GM12878 (cell line): ENCODE data around the gene PALLD. TPM values are rescaled to one million over a fixed set of nuclear protein-coding genes. Genes with fewer than 3 reads are reported as not detected.

Source experiments
- ATAC-seq: fragments of 200-7000 bp; cut with Tn5 transposase; 3 replicates; pipeline ENCODE4 v1.9.1; 2020; ENCODE audit warnings: mild to moderate bottlenecking, moderate library complexity
- BruUV-seq: library from RNA; stranded (reverse); fragments of 400-500 nt; replicated peaks from 2 replicates; lab custom pipeline; 2021; lab: Mats Ljungman, UMichigan
- CTCF ChIA-PET: fragments of 300-600 bp; sonication (Branson Sonifier 250); formaldehyde crosslinking; extraction: SDS; loops from one replicate; lab custom pipeline; 2021; ENCODE audit warnings: inconsistent platforms; lab: Yijun Ruan, JAX
- POLR2A ChIA-PET: fragments of 350-600 bp; formaldehyde crosslinking; extraction: SDS; loops from one replicate; lab custom pipeline; 2021; ENCODE audit warnings: inconsistent platforms; lab: Charles Lee
- RAD21 ChIA-PET: fragments of 300-600 bp; sonication (Branson Sonifier 250); formaldehyde crosslinking; loops from one replicate; lab custom pipeline; 2023; ENCODE audit warnings: antibody characterized with exemption; ENCODE audit not compliant: unreplicated experiment; lab: Charles Lee
- SMC1A ChIA-PET: fragments of 300-600 bp; sonication (Branson Sonifier 250); formaldehyde crosslinking; loops from one replicate; lab custom pipeline; 2023; ENCODE audit not compliant: unreplicated experiment, uncharacterized antibody; lab: Charles Lee
- DNase-seq: peaks from one replicate; pipeline ENCODE4 v3.0.0-alpha.2; 2011; ENCODE audit warnings: low read depth, low spot score
- FAIRE-seq: peaks from 3 replicates; lab custom pipeline; 2011; peaks lifted over from hg19 to GRCh38; lab: Jason Lieb, UNC
- H2AFZ ChIP-seq: 2 replicates; pipeline ENCODE4 v1.6.0; 2011; ENCODE audit warnings: low read depth, low read length, control low read depth; ENCODE audit not compliant: control insufficient read depth
- H3K27ac ChIP-seq: 2 replicates; pipeline ENCODE4 v1.5.1; 2011; ENCODE audit warnings: control low read depth; ENCODE audit not compliant: control insufficient read depth, insufficient read depth
- H3K27me3 ChIP-seq, 2 experiments: replicated peaks in 1 of 2; 2 replicates each; pipeline versions ENCODE4 v1.6.0 to v1.6.1; 2011; ENCODE audit warnings: low read length in 1 of 2; ENCODE audit not compliant: control insufficient read depth in 2 of 2, insufficient read depth in 2 of 2
- H3K36me3 ChIP-seq, 2 experiments: 2 replicates each; pipeline ENCODE4 v1.5.1; 2011; ENCODE audit warnings: low read length in 1 of 2; ENCODE audit not compliant: control insufficient read depth in 2 of 2, insufficient read depth in 2 of 2
- H3K4me1 ChIP-seq: 2 replicates; pipeline ENCODE4 v1.6.1; 2011; ENCODE audit warnings: mild to moderate bottlenecking, low read length, moderate library complexity, mixed read lengths; ENCODE audit not compliant: control insufficient read depth, insufficient read depth
- H3K4me2 ChIP-seq: 2 replicates; pipeline ENCODE4 v1.6.0; 2011; ENCODE audit warnings: control low read depth; ENCODE audit not compliant: control insufficient read depth, insufficient read depth
- H3K4me3 ChIP-seq: fragments of 200-600 bp; sonication (generic); 2 replicates; pipeline ENCODE4 v1.5.1; 2016
- H3K79me2 ChIP-seq: 2 replicates; pipeline ENCODE4 v1.6.0; 2011; ENCODE audit warnings: low read length; ENCODE audit not compliant: control insufficient read depth, insufficient read depth
- H3K9ac ChIP-seq: 2 replicates; pipeline ENCODE4 v1.8.0; 2011; ENCODE audit warnings: low read length, control low read depth, mixed read lengths; ENCODE audit not compliant: control insufficient read depth, insufficient read depth
- H3K9me3 ChIP-seq: replicated peaks from 3 replicates; pipeline ENCODE4 v1.5.1; 2011; ENCODE audit warnings: mild to moderate bottlenecking, low read length; ENCODE audit not compliant: control insufficient read depth, insufficient read depth
- H4K20me1 ChIP-seq: 2 replicates; pipeline ENCODE4 v1.6.0; 2011; ENCODE audit not compliant: control insufficient read depth, insufficient read depth
- BCL3 ChIP-seq: IDR thresholded peaks from 2 replicates; pipeline ENCODE4 v1.6.1; 2011; ENCODE audit warnings: borderline replicate concordance, low read depth, mild to moderate bottlenecking, moderate library complexity, low read length; ENCODE audit not compliant: insufficient read depth, poor library complexity, severe bottlenecking
- CBX5 ChIP-seq: sonication (generic); IDR thresholded peaks from 2 replicates; pipeline ENCODE4 v1.6.1; 2016; ENCODE audit warnings: low read depth, moderate library complexity, mild to moderate bottlenecking, inconsistent platforms
- EZH2 ChIP-seq: IDR thresholded peaks from 2 replicates; pipeline ENCODE4 v1.6.1; 2012; ENCODE audit warnings: low read depth, mild to moderate bottlenecking, control low read depth, inconsistent platforms, low read length, borderline replicate concordance; ENCODE audit not compliant: control insufficient read depth
- IRF5 ChIP-seq: fragments of 450-650 bp; IDR thresholded peaks from 2 replicates; pipeline ENCODE4 v1.6.1; 2017; ENCODE audit warnings: borderline replicate concordance
- PBX3 ChIP-seq: IDR thresholded peaks from 2 replicates; pipeline ENCODE4 v1.6.1; 2011; ENCODE audit warnings: mild to moderate bottlenecking, low read depth, low read length, moderate library complexity; ENCODE audit not compliant: insufficient replicate concordance
- REST ChIP-seq: IDR thresholded peaks from 2 replicates; pipeline ENCODE4 v1.6.1; 2012; ENCODE audit warnings: mild to moderate bottlenecking, low read depth, low read length
- TBL1XR1 ChIP-seq: IDR thresholded peaks from 2 replicates; pipeline ENCODE4 v1.6.1; 2012; ENCODE audit warnings: low read depth, low read length, improper control_type of control experiment
- ZBTB33 ChIP-seq: fragments of 450-650 bp; IDR thresholded peaks from 2 replicates; pipeline ENCODE4 v1.6.1; 2017; ENCODE audit warnings: mild to moderate bottlenecking
- ZNF217 ChIP-seq: fragments of 450-650 bp; IDR thresholded peaks from 2 replicates; pipeline ENCODE4 v1.6.1; 2017; ENCODE audit warnings: antibody characterized with exemption, mild to moderate bottlenecking
- WGBS: methylation state at CpG from one replicate; pipeline ENCODE4 v1.1.6; 2016; ENCODE audit warnings: low lambda C conversion rate; ENCODE audit not compliant: insufficient replicate concordance, insufficient coverage; ENCODE audit errors: missing lambda C conversion rate; 5-methylcytosine and 5-hydroxymethylcytosine counted together
- in situ Hi-C: fragments of 300-500 bp; cut with MboI; formaldehyde crosslinking; loops from 9 replicates; pipeline ENCODE4 v1.14.3; 2018; ENCODE audit warnings: mixed read lengths
- intact Hi-C: fragments of 100-400 bp; cut with micrococcal nuclease; formaldehyde crosslinking; loops from one replicate; pipeline ENCODE4 v1.14.2; 2022; ENCODE audit not compliant: unreplicated experiment
- polyA plus RNA-seq, 11 experiments: library from polyadenylated mRNA; depleted of rRNA in 4 of 11; unstranded in 6 of 11; stranded (reverse) in 5 of 11; fragments of >200 nt; fragmentation: Nextera tagmentation in 4 of 11; fragmentation: Illumina TruSeq in 1 of 11; extraction: Ambion mirVana in 4 of 11; extraction: Trizol in 1 of 11; gene quantifications; 1 replicate in 1 of 11; 2 replicates in 10 of 11; pipeline versions ENCODE4 v1.2.1 to v1.2.3, GENCODE V29; 2011 to 2016; ENCODE audit warnings: inconsistent platforms in 2 of 11, missing spikeins in 2 of 11, low read depth in 1 of 11
- total RNA-seq, 4 experiments: library from RNA; depleted of rRNA in 3 of 4; stranded (reverse); fragments of >200 nt in 3 of 4; fragmentation: Illumina TruSeq in 1 of 4; extraction: Trizol in 1 of 4; gene quantifications; 2 replicates each; pipeline versions ENCODE4 v1.2.1 to v1.2.3, GENCODE V29; 2013 to 2021

Gene PALLD
- total and polyA plus RNA-seq, 10 of the 15 experiments (the other 5 are each of a cell fraction or from before 2014, with no cell fraction given) = 1.0 to 7.7 (median 1.7) TPM

GRCh38 chr4:168917138-168917779 lies 420.4 kb downstream of the PALLD start (continued):
- no peak for TF ChIP-seq IRF5

- H3K79me2 ChIP-seq = no peaks in the 10 kb centered on the region
- no peaks in the 10 kb centered on the region for H3K4me1 ChIP-seq
- no peak overlapping the region for H3K4me3 ChIP-seq
- FAIRE-seq (no peak), ATAC-seq (no peak), DNase-seq (no peak)
- no TSS peak for BruUV-seq
- ChIA-PET POLR2A (no interaction called here), RAD21 (interaction anchor here (0.9 to 11.2 kb wide), 7 partner anchors 90 to 736 kb away, joined by 3 to 116 read pairs (median 12); partner anchors contain the start of gene CBR4), CTCF (interaction anchor here (0.6 to 14.6 kb wide), 18 partner anchors 8 to 740 kb away, joined by 3 to 362 read pairs (median 4); no protein-coding TSS in a partner anchor), SMC1A (interaction anchor here (0.6 to 17.4 kb wide), 17 partner anchors 9 to 743 kb away, joined by 3 to 292 read pairs (median 4); partner anchors contain the start of gene CBR4)
- no peaks in the 10 kb centered on the region for H3K9me3 ChIP-seq
- no peaks in the 10 kb centered on the region for H3K27me3 ChIP-seq
- H3K4me2 ChIP-seq = no peak overlapping the region
- no peak overlapping the region for H3K9ac ChIP-seq
- 76% methylated on average over 4 of the region's 4 CpGs for WGBS
- H3K36me3 ChIP-seq = no peaks in the 10 kb centered on the region; a peak in 1 of 4 replicates
- H4K20me1 ChIP-seq = no peaks in the 10 kb centered on the region
- no peak overlapping the region for H3K27ac ChIP-seq
- H2AFZ ChIP-seq = no peak overlapping the region
- intact Hi-C loops (loop anchor here (10.0 kb wide), 1 partner anchor 355 kb away; the partner anchor contains the start of gene SH3RF1), in situ Hi-C loops (loop anchor here (5.0 to 10.0 kb wide), 7 partner anchors 87 to 1125 kb away; no protein-coding TSS in a partner anchor)
- TF ChIP-seq TBL1XR1 (no peak), REST (no peak), ZNF217 (no peak), ZBTB33 (no peak), CBX5 (no peak), PBX3 (no peak), BCL3 (no peak), EZH2 (no peak)
Observed at GRCh38 chr4:168919706-168920324, 423.0 kb downstream of the PALLD start.
